Islet precursor cell (in vitro differentiated cells): ENCODE results near the gene FMNL2.

Source experiments
- DNase-seq: peaks from one replicate; pipeline ENCODE4 v3.0.0-alpha.2; 2018

The FMNL2 gene

DNA sequence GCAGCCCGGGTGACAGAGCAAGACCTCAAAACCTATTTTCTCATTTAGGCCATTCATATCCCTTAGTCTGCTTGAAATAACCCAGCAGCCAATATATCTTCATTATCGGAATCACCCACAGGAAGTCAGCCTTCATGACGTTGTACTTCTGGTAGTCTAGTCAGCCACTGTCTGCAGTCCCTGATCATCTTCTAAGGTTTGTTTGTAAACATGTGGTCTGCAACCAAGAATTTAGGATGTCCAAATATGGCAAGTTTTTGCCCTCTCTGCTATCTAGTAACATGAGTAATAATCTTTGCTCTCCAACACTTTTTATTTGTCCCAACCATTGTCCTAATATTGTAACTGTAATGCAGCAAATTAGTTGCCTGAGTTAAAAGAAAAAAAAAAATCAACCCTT is 289.8 kb downstream of the FMNL2 start:
- DNase-seq: no peak

DNA sequence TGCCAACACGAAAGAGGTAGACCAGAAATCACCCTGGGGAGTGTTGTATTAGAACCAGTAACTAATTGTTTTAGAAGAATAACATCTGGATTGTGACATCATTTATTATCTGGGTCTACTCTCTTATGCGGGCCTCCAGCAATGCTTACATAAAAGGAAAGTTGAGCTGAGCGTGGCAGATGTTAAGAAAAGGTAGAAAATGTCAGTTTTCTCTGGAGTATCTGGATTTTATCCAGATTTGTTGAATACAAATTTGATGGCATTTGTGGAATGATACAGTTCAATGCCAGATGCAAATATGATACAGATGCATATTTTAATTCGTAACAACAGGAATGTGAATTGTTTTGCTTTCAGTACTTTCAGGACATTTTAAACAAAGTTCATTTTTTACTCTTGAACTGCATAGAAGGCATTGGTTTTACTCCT is 292.0 kb downstream of the FMNL2 start:
- DNase-seq: no peak

DNA sequence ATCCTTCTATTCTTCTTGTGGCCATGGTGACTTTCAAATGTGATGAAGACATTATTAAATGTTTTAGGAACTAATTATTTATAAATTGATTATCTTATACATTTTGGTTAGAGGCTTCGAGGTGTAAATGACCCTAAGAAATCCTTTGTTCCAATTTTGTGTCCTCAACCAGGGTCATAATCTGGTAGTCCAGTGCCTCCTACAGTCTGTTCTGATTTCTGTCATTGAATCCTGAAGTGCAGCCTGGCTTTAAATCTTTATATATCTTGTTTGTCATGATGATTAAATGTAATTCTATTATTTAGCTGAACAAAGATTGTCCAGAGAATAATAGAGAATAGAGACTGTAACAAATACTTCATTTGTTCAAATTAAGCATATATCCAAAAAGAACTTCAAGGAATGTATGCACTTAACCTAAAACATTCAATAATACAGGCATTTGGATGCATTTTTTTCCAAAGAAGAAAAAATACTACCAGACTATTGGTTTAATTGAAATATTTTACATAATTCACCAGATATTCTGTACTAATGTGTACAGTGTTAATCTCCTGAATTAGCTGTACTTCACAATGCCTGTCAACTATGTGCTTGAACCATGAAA is 292.5 kb downstream of the FMNL2 start:
- DNase-seq: no peak

DNA sequence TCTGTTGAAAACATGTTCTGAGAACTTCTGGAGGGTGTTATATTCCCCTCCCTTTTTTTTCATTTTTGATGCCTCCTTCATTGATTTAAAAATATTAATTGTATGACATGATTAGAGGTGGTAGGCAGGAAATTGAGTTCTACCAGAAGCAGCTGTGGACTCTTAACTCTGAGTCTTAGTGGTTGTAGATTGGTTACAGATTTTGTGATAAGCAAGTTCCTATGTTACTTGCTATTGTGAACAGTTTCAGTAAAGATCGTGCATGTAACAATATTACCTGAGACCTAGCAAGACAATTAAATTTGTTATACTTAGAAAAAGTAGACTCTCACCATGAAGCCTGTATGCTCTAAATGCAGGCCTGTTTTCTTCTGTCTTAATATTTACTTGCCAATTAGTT is 294.2 kb downstream of the FMNL2 start:
- no peak for DNase-seq

DNA sequence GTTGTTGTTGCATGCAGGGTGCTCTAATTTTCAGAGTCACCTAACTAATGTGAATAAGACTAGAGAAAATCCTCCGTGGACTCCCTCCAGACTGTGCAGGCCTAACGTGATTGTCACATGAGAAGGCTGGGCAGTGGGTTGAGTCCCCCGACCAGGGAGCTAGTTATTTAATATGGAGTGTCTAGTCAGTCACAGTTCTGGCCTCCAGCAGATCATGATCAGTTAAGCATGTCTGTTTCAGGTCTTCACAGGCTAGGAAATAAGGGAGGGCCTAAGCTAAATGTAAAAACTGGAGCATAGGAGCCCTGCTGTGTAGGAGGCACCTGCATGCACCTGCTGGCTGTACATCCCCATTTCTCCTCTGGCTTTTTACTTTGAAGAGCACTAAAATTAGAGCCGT is 295.5 kb downstream of the FMNL2 start:
- DNase-seq: no peak

DNA sequence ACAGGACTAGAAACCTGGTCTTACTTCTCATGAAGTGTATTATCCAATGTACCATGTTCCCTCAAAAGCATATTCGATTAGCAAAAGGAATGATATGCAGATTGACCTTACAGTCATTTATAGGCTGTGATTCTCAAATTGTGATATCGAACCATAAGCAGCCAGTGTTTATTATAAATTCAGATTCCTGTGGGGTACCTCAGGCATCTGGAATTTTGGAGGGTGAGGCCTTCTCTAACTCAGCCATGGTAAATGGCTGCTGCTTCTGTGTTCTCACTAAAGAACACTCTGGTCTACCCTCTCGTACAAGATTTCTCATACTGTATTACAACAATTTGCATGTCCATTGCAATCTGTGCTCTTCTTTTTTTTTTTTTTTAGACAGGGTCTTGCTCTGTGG is 297.8 kb downstream of the FMNL2 start:
- no peak for DNase-seq

DNA sequence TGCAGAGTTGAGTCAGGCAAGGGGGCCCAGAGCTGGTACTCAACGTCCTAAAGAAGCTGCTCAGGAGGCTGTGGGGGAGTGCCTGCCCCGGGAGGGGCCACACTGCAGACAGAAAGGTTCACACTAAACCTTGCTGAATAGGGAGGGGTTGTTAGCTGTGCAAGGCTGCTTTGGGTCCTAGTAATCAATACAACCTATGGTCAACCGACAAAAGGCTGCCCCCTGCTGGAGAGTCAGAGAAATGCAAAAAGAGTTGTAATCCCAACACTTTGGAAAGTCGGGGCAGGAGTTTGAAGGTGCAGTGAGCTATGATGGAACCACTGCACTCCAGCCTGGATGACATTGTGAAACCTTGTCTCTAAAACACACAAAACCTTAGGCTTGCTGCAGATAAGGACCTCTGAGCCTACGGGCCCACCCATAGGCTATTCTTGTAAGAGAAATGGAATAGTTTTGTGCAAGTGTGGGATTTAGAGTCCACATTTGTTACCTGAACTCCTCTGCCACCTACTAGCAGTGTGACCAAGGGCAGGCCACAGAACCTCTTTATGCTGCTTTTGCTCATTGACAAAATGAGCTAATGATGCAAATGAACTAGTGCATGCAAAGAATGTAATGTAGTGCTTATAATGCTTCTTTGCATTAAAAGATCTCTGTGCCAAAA is 300.8 kb downstream of the FMNL2 start:
- DNase-seq: peak; percentile 84

DNA sequence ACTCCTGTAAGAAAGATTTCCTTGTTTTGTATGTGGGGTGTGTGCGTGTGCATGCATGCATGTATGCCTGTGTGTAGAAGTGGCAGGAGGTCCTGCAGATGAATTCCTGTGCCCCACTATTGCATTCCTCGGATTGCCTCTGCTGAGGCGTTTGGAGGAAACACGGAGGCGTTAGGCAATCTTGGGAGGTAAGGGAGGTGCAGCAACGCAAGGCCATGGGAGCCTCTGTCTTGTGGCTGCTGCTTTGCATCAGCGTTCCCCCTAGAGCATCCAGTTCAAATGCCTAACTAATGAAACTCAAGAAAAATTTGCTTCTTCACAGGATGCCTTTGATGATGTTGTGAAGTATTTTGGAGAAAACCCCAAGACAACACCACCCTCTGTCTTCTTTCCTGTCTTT is 302.3 kb downstream of the FMNL2 start:
- no peak for DNase-seq

DNA sequence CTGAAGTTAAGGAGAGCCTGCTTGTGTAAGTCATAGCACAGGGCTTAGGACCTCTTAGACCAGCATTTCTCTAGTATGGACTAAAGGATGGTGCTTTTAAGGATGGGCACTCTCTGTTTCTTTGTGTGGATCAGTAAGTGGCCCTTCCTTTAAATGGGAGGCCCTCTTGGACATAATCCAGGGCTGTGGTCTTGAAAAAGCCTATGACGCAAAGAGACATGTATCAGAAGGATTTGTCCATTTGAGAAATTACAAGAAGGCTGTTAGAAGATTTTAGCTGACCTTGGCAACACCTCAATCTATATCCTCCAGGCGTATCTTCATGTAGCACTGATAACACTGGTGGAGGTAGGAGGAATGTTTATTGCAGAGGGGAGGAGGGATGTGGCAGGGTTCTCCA is 303.1 kb downstream of the FMNL2 start:
- DNase-seq: no peak

DNA sequence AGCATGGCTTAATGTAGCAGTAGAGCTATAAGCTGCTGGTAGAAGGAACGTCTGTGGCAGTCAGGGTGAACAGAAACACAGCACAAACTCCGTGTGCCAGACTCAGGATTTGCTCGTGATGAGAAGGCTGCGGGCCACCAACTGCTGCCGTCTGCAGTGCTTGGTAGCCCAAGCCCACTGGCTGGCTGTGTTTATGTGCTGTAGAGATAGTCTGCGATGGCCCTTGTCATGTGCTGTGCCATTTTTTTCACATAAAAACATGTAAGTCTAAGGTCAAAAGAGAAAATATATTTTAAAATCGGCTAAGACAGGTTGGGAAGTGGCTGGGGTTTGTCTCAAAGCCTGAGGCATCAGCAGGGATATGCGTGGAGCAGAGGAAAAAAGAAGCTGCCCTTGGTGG is 303.6 kb downstream of the FMNL2 start:
- DNase-seq: no peak

DNA sequence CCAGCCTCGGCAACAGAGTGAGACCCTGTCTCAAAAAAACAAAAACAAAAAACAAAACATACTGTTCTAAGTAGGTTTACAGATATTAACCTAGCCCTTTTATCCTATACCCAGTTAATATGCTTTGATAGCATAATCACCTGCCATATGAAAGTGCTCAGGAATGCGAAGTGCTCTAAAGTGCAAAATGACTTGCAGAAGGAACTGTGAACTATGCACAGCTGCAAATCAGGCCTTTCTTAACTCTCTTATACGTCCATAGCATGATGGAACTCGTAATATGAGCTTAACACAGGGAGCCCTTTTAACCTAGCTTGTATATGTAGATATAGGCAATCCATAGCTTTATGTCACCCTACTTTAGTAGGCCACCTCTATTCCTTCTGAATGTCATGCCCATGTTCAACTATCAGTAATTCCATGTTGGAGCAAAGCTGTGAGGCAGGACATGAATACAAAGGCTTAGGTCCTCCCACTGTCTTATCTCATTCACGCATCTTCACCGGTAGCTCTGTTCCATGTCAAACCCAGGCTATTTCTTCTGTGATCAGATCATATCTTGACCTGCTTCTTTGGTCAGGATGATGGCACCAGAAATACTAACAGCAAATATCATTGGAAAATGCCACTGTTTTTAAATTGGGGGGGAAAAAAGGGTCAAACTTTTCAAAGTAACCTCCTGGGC is 309.4 kb downstream of the FMNL2 start:
- no peak for DNase-seq

DNA sequence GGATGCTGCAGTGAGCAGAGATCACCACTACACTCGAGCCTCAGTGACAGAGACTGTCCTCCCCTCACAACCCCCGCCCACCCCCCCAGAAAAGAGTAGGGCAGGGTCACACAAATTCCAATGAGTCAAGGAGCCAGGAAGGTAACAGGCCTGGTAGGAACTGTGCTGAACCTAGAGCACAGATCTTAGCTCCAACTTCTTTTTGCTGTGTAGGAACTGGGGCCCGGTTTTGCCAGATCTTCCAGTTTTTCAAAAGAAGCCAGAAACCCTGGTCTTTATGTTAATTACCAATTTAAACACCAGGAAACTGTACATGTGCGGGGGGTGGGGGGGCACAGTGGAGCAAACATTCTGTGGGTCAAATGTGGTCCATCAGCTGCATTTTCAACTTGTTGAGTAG is 311.3 kb downstream of the FMNL2 start:
- peak; percentile 67 for DNase-seq

DNA sequence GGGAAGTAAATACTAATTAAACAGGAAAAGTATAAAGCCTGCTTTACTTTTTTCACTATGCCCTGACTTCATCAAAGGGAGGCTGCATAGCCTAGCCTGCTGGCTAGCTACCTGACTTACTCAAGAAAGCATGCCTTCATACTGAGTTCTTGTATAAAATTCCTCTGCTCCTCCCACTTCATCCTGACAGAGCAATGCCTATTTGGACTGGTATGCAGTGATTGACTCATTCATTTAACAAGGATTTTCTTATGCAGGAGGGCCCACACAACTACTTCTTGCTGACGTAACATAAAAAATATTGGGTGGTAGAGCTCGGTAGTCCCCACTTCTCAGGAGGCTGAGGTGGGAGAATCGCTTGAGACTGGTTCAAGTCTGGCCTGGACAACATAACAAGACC is 311.8 kb downstream of the FMNL2 start:
- no peak for DNase-seq

DNA sequence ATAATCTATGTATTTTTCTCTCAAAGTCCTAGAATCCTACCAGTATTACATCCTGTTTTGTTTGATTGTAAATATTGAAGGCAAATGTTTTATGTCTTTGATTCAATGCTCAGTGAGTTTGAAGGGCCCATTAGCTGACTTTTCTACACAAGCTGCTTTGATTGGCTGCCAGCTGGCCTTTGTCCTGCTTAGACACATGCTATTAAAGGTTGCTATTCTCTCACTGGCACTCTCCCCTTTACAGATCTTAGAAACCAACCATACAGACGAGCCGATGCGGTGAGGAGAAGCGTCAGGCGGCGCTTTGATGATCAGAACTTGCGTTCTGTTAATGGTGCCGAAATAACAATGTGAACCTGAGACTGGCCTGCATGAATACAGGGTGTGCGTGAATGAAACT is 312.6 kb downstream of the FMNL2 start:
- no peak for DNase-seq

DNA sequence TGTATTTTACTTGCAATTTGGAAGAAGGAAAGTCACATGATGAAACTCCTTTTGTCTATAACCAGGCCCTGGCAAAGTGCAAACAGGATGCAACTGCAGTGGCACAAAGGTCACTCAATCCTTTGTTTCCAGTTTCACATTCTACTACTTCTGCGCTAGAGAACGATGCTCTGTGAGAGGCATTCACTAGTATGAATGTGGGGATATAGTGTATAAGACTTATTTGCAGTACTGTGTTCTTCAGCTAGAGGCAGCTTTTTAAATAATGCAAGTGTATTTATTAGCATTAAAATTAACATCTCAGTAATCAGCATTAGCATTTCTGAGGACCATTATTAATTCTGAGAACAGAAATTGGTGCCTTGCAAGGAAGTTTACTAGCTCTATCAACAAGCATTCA is 313.4 kb downstream of the FMNL2 start:
- no peak for DNase-seq

DNA sequence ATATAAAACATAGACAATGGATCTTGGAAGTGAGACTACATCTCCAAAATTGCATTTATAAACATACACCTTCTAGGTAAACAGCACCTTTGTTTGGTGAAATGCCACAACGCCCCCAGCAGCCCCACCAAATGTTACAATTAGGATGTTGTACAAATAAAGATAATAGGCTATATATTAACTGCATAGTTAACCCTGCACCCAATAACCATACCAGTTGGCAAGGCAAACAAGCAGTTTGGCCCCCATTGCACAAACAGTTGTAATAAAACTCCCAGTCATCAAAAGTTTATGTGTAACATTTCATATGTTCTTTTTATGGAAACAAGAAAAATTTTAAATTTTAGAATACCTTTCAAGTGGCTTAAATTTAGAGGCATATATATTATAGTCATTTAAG is 315.0 kb downstream of the FMNL2 start:
- DNase-seq: no peak

DNA sequence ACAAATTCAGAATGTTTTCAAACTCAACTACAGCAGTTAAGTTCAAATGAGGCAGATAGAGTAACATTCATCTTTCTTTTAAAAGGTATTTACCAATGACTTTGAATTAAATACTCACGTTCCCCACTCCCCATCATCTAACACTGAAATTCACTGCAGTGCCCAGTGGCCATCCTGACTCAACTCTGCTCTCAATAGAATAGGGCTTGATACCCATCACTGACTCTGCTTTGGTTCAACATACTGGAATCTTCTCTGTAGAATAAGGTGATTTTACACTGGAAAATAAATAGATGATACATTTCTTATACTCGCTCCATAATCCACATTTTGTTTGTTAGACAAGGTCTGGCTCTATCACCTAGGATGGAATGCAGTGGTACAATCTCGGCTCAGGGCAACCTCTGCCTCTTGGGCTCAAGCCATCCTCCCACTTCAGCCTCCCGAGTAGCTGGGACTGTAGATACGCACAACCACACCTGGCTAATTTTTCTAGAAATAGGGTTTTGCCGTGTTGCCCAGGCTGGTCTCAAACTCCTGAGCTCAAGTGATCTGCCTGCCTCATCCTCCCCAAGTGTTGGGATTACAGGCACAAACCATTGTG is 315.9 kb downstream of the FMNL2 start:
- DNase-seq: no peak

DNA sequence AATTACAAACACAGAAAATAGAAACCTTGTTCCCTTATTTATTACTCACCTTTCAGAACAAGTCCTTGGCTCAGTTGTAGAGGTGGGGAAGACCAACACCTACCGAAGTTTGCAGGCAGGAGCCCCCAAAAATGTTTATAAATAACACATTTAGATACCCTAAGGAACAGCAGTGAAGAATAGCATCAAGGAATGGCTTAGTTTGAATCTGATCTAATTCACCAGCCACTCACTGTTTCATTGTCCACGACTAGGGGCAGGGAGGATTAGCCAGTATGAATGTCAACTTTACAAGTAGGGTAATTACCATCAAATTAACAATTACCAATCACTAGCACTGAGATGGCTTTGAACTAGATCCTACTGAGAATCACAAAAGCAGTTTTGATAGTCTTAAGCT is 316.9 kb downstream of the FMNL2 start:
- no peak for DNase-seq

DNA sequence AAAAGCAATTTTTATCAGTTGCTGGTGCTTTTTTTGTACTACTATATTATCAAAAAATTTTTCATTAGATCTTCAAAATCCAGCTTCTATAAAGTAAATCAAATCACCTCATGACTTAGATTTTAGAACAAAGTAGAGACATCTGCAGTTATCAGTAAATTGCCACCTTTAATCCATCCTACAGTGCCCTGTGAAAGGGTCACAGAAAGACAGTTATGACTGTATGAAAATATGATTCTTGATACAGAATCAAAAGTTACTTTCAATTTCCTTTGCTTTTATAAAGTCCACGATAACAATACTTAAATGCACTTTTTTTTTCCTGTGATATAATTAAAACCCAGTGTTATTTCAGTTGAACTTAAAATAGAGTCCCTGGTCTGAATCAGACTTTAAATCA is 320.9 kb downstream of the FMNL2 start:
- no peak for DNase-seq

DNA sequence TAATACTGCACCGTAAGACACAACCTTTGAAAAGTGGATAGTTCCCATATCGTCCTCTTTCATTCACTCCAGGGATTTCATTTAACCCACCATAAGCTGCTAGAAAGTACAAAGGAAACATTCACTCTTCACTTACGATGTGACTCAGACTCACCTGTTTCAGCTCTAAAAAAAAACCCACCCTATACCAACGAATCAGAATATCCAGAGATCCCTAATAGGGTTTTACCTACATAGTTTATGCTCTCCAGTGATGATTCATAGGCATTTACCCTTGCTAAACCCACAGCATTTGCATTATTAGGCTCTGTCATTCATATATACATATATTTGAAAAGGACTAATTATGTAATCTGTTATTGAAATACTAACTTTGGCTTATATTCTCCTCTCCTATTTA is 322.1 kb downstream of the FMNL2 start:
- no peak for DNase-seq

DNA sequence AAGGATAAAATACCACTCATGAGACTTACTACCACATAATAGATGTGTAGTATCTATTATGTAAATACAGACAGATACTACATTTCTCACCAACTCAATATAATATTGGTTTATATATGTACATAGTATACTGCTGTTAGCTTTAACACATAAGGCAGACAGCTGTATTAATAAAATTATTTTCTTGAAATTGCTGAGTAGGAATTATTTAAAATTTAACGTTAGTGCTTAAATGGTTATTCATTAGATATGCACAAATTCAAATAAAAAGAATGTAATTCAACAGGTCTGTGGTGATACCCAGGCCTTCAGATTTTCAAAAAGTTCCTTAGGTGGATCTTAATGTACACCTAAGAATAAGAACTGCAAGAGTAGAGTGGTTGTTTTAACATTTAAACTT is 323.2 kb downstream of the FMNL2 start:
- no peak for DNase-seq

DNA sequence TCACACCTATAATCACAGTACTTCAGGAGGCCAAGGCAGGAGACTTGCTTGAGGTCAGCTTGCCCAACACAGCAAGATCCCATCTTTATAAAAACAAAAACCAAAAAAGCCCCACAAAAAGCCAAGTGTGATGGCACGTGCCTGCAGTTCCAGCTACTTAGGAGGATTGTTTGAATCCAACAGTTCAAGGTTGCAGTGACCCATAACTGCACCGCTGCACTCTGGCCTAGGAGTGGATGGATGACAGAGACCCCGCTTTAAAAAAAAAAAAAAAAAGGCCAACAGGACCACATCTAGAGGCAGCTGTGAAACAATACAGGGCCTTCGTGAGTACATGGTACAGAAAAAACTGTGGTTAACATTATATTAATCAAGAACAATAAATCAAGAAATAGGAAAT is 326.1 kb downstream of the FMNL2 start:
- no peak for DNase-seq

DNA sequence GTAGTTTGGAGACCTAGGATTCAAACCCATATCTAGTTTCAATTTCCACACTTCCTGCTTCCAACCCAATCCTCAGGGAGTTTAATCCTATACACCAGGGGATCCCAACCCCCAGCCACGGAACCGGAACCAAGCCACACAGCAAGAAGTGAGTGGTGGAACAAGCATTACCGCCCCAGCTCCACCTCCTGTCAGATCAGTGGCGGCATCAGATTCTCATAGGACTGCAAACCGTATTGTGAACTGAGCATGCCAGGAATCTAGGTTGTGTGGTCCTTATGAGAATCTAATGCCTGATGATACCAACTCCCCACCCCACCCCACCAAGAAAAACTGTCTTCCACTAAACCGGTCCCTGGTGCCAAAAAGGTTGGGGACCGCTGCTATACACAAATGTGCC is 329.8 kb downstream of the FMNL2 start:
- DNase-seq: no peak

DNA sequence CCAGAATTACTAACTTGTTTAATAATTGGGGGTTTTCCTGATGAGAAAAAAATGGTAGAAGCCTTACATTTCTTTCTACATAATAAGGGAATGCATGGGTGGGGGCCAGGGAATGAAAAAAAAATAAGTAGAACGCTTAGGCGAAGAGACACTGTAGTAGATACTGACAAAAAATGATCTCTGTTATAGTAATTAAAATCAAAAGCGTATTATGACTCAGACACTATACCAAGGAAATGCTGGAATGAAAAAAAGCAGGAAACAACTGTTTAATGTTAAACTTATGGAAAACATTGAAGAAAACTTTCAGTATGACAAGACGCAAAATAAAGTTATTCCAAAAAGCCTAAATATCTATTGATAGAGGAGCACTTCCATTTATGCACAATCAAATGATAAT is 339.4 kb downstream of the FMNL2 start:
- no peak for DNase-seq
